Amniotic epithelial cell (primary cell): ENCODE results near the gene PHTF2.

Source experiments
- DNase-seq: peaks from one replicate; pipeline ENCODE4 v3.0.0-alpha.2; 2010; ENCODE audit warnings: low read depth

PHTF2 gene

GRCh38 chr7:77794000-77794399, 4.6 kb upstream of the PHTF2 start:
- DNase-seq: no peak

- no peak for DNase-seq
Measured at GRCh38 chr7:77796109-77796508, 2.5 kb upstream of the PHTF2 start.

- no peak for DNase-seq
Measured at GRCh38 chr7:77796960-77797359, 1.6 kb upstream of the PHTF2 start.

- no peak for DNase-seq
Measured at GRCh38 chr7:77797734-77798393, 709 bp upstream of the PHTF2 start.

GRCh38 chr7:77799078-77799964, 748 bp downstream of the PHTF2 start:
- peak; percentile 24 for DNase-seq

- DNase-seq: peak; percentile 66
Measured at GRCh38 chr7:77800158-77800557, 1.6 kb downstream of the PHTF2 start.

GRCh38 chr7:77800730-77801129, 2.2 kb downstream of the PHTF2 start:
- DNase-seq: no peak

- DNase-seq: no peak
Measured at GRCh38 chr7:77802557-77803405, 4.2 kb downstream of the PHTF2 start.

- no peak for DNase-seq
Measured at GRCh38 chr7:77806425-77806824, 7.9 kb downstream of the PHTF2 start.

GRCh38 chr7:77808517-77808916, 9.9 kb downstream of the PHTF2 start:
- DNase-seq: no peak

GRCh38 chr7:77811516-77812289, 13.1 kb downstream of the PHTF2 start:
- DNase-seq: peak; percentile 36

- peak; percentile 87 for DNase-seq
Measured at GRCh38 chr7:77812290-77812685, 13.7 kb downstream of the PHTF2 start.

- DNase-seq: no peak
Measured at GRCh38 chr7:77813180-77813579, 14.6 kb downstream of the PHTF2 start.

- DNase-seq: no peak
Measured at GRCh38 chr7:77819021-77819420, 20.4 kb downstream of the PHTF2 start.

GRCh38 chr7:77820967-77821366, 22.4 kb downstream of the PHTF2 start:
- no peak for DNase-seq

GRCh38 chr7:77822269-77822668, 23.7 kb downstream of the PHTF2 start:
- no peak for DNase-seq

- DNase-seq: no peak
Measured at GRCh38 chr7:77823787-77824186, 25.2 kb downstream of the PHTF2 start.

- no peak for DNase-seq
Measured at GRCh38 chr7:77824636-77825035, 26.1 kb downstream of the PHTF2 start.

GRCh38 chr7:77825131-77825530, 26.6 kb downstream of the PHTF2 start:
- DNase-seq: no peak

- no peak for DNase-seq
Measured at GRCh38 chr7:77826300-77826699, 27.7 kb downstream of the PHTF2 start.

- DNase-seq: no peak
Measured at GRCh38 chr7:77827999-77828398, 29.4 kb downstream of the PHTF2 start.
